Measurements from ENCODE around the gene GALNT2.

Gene GALNT2

GRCh38 chr1:230314142-230314470 is 247.1 kb downstream of the GALNT2 start:
- no peak overlapping the region for H3K4me3 ChIP-seq (ENCODE audit: insufficient read length, low read depth)

GRCh38 chr1:230315099-230315498 is 248.1 kb downstream of the GALNT2 start:
- no peak for DNase-seq (ENCODE audit: low read depth, low spot score)
- no peaks in the 10 kb centered on the region for H3K36me3 ChIP-seq (ENCODE audit: insufficient read depth, insufficient read length, low read length)
- H3K27me3 ChIP-seq (ENCODE audit: insufficient read depth, insufficient read length), result no peaks in the 10 kb centered on the region
- H3K4me1 ChIP-seq (ENCODE audit: insufficient read depth, insufficient read length), result peaks cover 2% of the 10 kb centered on the region
- H3K9ac ChIP-seq (ENCODE audit: insufficient read length, low read depth), result no peak overlapping the region
- H3K9me3 ChIP-seq (ENCODE audit: insufficient read depth, low read length), result no peaks in the 10 kb centered on the region
- H3K4me3 ChIP-seq (ENCODE audit: insufficient read length, low read depth), result no peak overlapping the region
- TF ChIP-seq YY1 (IDR thresholded peaks at IDR 0.05; ENCODE audit: insufficient read depth, insufficient read length), result no peak
- TF ChIP-seq ZNF274 (IDR thresholded peaks at IDR 0.05; ENCODE audit: low read depth, low read length), result no peak
- no peak for TF ChIP-seq SUZ12 (IDR thresholded peaks at IDR 0.05; ENCODE audit: extremely low read depth, insufficient read depth, insufficient read length)

More at GRCh38 chr1:230314142-230314470, 247.1 kb downstream of the GALNT2 start:
- TF ChIP-seq ZNF274 (IDR thresholded peaks at IDR 0.05; ENCODE audit: low read depth, low read length), result no peak
- no peak for TF ChIP-seq YY1 (IDR thresholded peaks at IDR 0.05; ENCODE audit: insufficient read depth, insufficient read length)
- TF ChIP-seq SUZ12 (IDR thresholded peaks at IDR 0.05; ENCODE audit: extremely low read depth, insufficient read depth, insufficient read length), result no peak
- no peaks in the 10 kb centered on the region for H3K27me3 ChIP-seq (ENCODE audit: insufficient read depth, insufficient read length)
- no peaks in the 10 kb centered on the region for H3K9me3 ChIP-seq (ENCODE audit: insufficient read depth, low read length)
- H3K4me1 ChIP-seq (ENCODE audit: insufficient read depth, insufficient read length), result peaks cover 1% of the 10 kb centered on the region
- DNase-seq (ENCODE audit: low read depth, low spot score), result no peak
- no peak overlapping the region for H3K9ac ChIP-seq (ENCODE audit: insufficient read length, low read depth)
- H3K36me3 ChIP-seq (ENCODE audit: insufficient read depth, insufficient read length, low read length), result no peaks in the 10 kb centered on the region

DNA sequence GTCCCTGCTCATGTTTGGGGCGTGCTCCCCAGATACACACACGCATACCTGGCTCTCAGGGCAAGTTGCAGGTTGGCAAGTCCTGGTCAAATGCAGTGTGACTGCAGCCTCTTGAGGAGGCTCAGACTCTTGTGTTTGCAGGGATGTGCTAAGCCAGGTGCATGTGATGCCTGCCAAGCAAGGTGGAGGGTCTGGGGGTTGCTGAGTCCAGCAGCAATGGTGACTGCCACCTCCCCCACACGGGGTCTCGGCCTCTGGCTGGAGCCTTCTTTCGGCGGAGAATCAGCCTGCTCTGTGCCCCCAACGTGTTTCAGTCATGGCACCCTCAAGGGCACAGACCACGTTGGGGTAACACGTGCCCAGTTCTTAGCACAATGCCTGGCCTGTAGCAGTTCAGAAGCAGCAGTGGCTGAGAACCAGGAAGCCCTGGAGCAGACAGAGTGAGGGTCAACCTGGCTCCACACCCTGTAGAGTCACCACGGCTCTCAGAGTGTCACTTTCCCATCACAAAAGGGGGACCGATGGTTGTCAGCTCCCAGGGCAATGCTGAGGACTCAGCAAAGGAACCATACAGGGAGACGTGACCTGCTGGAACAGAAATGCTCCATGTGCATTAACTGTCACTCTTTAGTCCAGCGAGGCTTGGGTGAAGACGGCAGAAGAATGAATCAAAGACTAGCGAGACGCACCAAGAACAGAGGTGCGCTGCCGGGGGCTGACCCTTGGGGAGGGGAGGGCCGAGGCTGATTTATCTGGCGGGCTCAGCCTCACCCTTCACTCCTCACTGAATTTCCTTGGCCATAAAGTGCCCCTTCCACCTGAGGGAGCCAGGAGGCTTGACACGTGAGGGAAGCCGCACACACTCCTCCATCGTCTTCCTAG is 250.1 kb downstream of the GALNT2 start:
- DNase-seq (ENCODE audit: low read depth, low spot score), result no peak
- no peaks in the 10 kb centered on the region for H3K9me3 ChIP-seq (ENCODE audit: insufficient read depth, low read length)
- peaks cover 4% of the 10 kb centered on the region for H3K36me3 ChIP-seq (ENCODE audit: insufficient read depth, insufficient read length, low read length)
- H3K4me1 ChIP-seq (ENCODE audit: insufficient read depth, insufficient read length), result peaks cover 2% of the 10 kb centered on the region
- no peak for TF ChIP-seq ZNF274 (IDR thresholded peaks at IDR 0.05; ENCODE audit: low read depth, low read length)
- TF ChIP-seq SUZ12 (IDR thresholded peaks at IDR 0.05; ENCODE audit: extremely low read depth, insufficient read depth, insufficient read length), result no peak
- no peak for TF ChIP-seq YY1 (IDR thresholded peaks at IDR 0.05; ENCODE audit: insufficient read depth, insufficient read length)
- H3K9ac ChIP-seq (ENCODE audit: insufficient read length, low read depth), result no peak overlapping the region
- no peaks in the 10 kb centered on the region for H3K27me3 ChIP-seq (ENCODE audit: insufficient read depth, insufficient read length)
- H3K4me3 ChIP-seq (ENCODE audit: insufficient read length, low read depth), result no peak overlapping the region

DNA sequence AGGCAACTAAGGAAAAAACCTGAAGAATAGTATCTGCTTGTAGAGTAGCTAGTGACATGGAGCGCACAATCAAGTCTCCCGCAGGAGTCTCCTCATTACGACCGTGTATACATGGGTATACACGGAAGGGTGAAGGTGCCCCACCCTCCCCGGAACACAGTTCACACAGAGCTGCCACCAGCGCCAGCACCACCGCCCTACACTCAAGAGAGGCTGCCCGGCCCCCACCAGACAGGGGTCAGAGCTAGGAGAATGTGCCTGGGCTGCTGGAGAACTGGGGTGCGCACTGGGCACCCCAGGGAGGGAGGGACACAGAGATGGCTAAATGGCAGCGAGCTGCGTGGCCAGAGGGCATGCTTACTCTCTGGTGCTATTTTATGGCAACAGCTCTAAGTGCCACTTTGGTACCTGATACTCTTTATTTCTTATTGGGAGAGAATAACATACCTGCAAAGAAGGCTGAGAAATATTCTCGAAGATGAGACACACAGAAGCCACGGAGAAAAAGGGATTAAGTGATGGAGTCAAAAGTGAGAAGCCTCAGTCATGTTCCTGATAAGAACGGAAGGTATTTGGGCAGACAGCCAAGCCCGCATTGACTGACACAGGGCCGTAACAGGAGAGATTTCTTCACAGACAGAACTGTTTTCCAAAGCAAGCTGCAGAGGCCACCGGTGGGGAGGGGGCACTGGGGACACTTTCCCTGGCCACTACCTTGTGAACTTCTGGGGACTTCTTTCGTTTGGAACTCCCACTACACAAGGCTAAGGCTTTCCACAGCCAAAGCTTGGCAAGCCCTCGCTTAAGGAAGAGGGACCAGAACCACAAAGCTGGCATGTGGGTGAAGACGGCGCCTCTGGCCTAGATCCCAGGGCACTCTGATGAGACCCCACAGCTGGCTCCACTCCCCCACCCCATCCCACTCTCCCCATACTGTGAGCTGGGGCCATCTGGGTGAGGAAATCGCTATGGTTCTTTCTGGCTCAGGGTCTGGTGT is 251.1 kb downstream of the GALNT2 start:
- no peak overlapping the region for H3K9ac ChIP-seq (ENCODE audit: insufficient read length, low read depth)
- no peaks in the 10 kb centered on the region for H3K27me3 ChIP-seq (ENCODE audit: insufficient read depth, insufficient read length)
- peaks cover 2% of the 10 kb centered on the region for H3K4me1 ChIP-seq (ENCODE audit: insufficient read depth, insufficient read length)
- TF ChIP-seq SUZ12 (IDR thresholded peaks at IDR 0.05; ENCODE audit: extremely low read depth, insufficient read depth, insufficient read length) (no peak), ZNF274 (IDR thresholded peaks at IDR 0.05; ENCODE audit: low read depth, low read length) (no peak), YY1 (IDR thresholded peaks at IDR 0.05; ENCODE audit: insufficient read depth, insufficient read length) (no peak)
- H3K4me3 ChIP-seq (ENCODE audit: insufficient read length, low read depth), result no peak overlapping the region
- no peak for DNase-seq (ENCODE audit: low read depth, low spot score)
- H3K36me3 ChIP-seq (ENCODE audit: insufficient read depth, insufficient read length, low read length), result peaks cover 8% of the 10 kb centered on the region
- H3K9me3 ChIP-seq (ENCODE audit: insufficient read depth, low read length), result no peaks in the 10 kb centered on the region

DNA sequence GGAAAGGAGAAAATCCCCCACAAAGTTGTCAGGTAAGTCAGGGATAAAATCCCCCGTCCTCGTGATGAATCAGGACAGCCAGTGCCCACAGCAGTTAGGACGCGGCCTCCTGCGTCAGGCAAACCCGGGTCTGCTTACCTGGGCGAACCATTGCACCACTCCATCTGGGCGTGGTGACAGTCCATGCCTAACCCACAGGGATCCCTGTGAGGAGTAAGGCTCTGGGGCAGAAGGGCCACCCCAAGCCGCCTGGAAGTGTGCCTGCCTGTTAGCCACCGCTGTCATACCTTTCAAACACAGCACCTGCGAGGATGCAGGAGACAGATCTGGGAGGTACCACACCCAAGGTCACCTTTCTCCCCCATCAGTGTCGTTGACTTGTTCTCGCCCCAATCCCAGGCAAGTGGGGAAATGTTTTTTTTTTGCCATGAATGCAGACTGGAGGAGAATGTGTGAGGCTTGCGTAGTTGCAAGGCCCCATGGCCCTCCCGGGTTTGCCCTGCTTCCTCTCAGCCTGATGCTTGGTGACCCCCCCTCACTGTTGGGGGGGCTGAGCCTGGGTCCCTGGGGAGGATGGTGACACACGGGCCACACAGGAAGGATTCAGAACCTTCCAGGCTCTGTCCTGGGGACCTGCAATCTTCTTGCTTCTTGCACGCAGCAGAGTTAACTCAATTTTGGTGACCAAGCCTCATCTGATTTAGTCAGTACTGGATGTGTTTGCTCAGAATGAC is 252.1 kb downstream of the GALNT2 start:
- no peak for DNase-seq (ENCODE audit: low read depth, low spot score)
- Histone ChIP-seq H3K27me3 (ENCODE audit: insufficient read depth, insufficient read length) (no peaks in the 10 kb centered on the region), H3K9me3 (ENCODE audit: insufficient read depth, low read length) (no peaks in the 10 kb centered on the region), H3K36me3 (ENCODE audit: insufficient read depth, insufficient read length, low read length) (peaks cover 15% of the 10 kb centered on the region), H3K9ac (ENCODE audit: insufficient read length, low read depth) (no peak overlapping the region), H3K4me1 (ENCODE audit: insufficient read depth, insufficient read length) (peaks cover 2% of the 10 kb centered on the region), H3K4me3 (ENCODE audit: insufficient read length, low read depth) (no peak overlapping the region)
- TF ChIP-seq YY1 (IDR thresholded peaks at IDR 0.05; ENCODE audit: insufficient read depth, insufficient read length) (no peak), SUZ12 (IDR thresholded peaks at IDR 0.05; ENCODE audit: extremely low read depth, insufficient read depth, insufficient read length) (no peak), ZNF274 (IDR thresholded peaks at IDR 0.05; ENCODE audit: low read depth, low read length) (no peak)

DNA sequence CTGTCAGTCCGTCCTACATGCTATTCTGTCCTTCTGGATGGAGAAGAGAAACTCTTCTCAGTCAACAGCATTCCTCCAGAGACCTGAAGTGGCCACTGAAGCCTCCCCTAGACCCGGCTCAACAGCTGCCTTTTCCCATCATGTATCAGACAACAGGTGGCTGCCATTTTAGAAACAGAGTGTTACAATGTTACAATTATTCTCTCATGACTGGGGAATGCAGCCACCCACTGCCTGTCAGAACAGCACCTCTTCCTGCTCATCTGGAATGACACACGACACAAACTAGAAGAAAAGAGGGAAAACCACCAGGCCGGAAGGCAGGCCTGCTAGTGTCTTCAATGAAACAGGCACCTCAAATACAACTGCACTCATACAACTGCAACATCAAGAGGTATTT is 253.8 kb downstream of the GALNT2 start:
- Histone ChIP-seq H3K36me3 (ENCODE audit: insufficient read depth, insufficient read length, low read length) (peaks cover 23% of the 10 kb centered on the region), H3K9ac (ENCODE audit: insufficient read length, low read depth) (no peak overlapping the region), H3K4me3 (ENCODE audit: insufficient read length, low read depth) (no peak overlapping the region), H3K4me1 (ENCODE audit: insufficient read depth, insufficient read length) (peaks cover 2% of the 10 kb centered on the region), H3K9me3 (ENCODE audit: insufficient read depth, low read length) (no peaks in the 10 kb centered on the region), H3K27me3 (ENCODE audit: insufficient read depth, insufficient read length) (no peaks in the 10 kb centered on the region)
- DNase-seq (ENCODE audit: low read depth, low spot score), result no peak
- TF ChIP-seq YY1 (IDR thresholded peaks at IDR 0.05; ENCODE audit: insufficient read depth, insufficient read length), result no peak
- TF ChIP-seq SUZ12 (IDR thresholded peaks at IDR 0.05; ENCODE audit: extremely low read depth, insufficient read depth, insufficient read length), result no peak
- TF ChIP-seq ZNF274 (IDR thresholded peaks at IDR 0.05; ENCODE audit: low read depth, low read length), result no peak
